ENCODE results near the gene RC3H2.
"Not testable (repeated sequence)": the region's sequence is repeated elsewhere in the genome, so short reads cannot be mapped to it uniquely, and the experiment has no call there.

RC3H2 gene

DNA sequence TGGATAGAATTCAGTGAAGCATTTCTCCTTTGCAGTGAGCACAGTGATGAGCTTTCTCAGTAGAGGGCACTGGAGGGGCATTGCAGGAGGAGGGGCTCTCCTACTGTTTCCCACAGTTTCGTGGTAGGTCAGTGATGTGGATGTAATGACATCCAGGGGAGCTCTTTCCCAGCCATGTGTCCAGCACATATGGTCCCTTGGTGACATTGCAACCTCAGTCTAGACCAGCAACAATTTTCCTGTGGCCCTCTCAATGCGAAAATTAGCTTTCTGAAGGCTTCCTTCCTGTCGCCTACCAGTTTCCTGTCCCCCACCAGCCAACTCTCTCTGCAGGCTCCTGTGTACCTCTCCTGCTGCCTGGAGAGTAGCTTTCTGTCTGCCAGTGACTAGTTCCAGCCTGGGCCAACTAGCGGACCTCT lies 69.8 kb downstream of the RC3H2 start:
- Mint-ChIP-seq H3K27me3 (ENCODE audit: low read depth, poor library complexity) (peaks cover 19% of the 10 kb centered on the region), H3K27ac (peak overlapping the region; percentile 58), H3K4me1 (peaks cover 9% of the 10 kb centered on the region), H3K9me3 (no peaks in the 10 kb centered on the region), H3K4me3 (no peak overlapping the region), H3K36me3 (ENCODE audit: low read depth) (no peaks in the 10 kb centered on the region)
- no peak for TF ChIP-seq CTCF (IDR thresholded peaks at IDR 0.05)
- no peak for DNase-seq

DNA sequence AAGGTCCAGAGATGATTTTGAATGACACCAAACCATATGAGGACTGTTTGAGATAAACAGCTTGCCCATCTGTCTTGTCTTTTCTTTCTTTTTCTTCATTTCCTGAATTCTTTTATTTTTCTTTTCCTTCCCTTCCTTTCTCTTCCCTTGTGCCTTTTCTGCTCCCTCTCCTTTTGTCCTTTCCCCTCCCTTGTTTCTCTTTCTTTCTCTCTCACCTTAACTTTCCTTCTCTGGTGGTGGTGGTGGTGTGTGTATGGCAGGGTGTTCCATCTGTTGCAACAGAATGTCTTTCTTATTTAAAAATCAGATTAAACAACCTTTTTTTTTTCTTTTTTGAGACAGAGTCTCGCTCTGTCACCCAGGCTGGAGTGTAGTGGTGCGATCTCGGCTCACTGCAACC lies 73.0 kb downstream of the RC3H2 start:
- Mint-ChIP-seq H3K9me3 (no peaks in the 10 kb centered on the region), H3K4me3 (no peak overlapping the region), H3K36me3 (ENCODE audit: low read depth) (no peaks in the 10 kb centered on the region), H3K4me1 (peaks cover 11% of the 10 kb centered on the region), H3K27me3 (ENCODE audit: low read depth, poor library complexity) (peaks cover 10% of the 10 kb centered on the region), H3K27ac (no peak overlapping the region)
- DNase-seq: no peak
- TF ChIP-seq CTCF (IDR thresholded peaks at IDR 0.05): no peak

GRCh38 chr9:122828965-122829284 lies 76.2 kb downstream of the RC3H2 start:
- H3K36me3 Mint-ChIP-seq (ENCODE audit: low read depth): peaks cover 13% of the 10 kb centered on the region
- H3K4me1 Mint-ChIP-seq: peaks cover 18% of the 10 kb centered on the region
- H3K27ac Mint-ChIP-seq; H3K27me3 Mint-ChIP-seq (ENCODE audit: low read depth, poor library complexity); DNase-seq; H3K9me3 Mint-ChIP-seq: not testable (repeated sequence)
- peak overlapping the region; percentile 95 for H3K4me3 Mint-ChIP-seq

- H3K36me3 Mint-ChIP-seq (ENCODE audit: low read depth): peaks cover 13% of the 10 kb centered on the region
- peaks cover 18% of the 10 kb centered on the region for H3K4me1 Mint-ChIP-seq
- no peaks in the 10 kb centered on the region for H3K9me3 Mint-ChIP-seq
- peak overlapping the region; percentile 95 for H3K4me3 Mint-ChIP-seq
- peaks cover 5% of the 10 kb centered on the region for H3K27me3 Mint-ChIP-seq (ENCODE audit: low read depth, poor library complexity)
- peak overlapping the region; percentile 96 for H3K27ac Mint-ChIP-seq
- peak; percentile 23 for DNase-seq
- TF ChIP-seq CTCF (IDR thresholded peaks at IDR 0.05): no peak
Observed at GRCh38 chr9:122827761-122828093, 77.4 kb downstream of the RC3H2 start.

GRCh38 chr9:122822938-122823337 lies 82.2 kb downstream of the RC3H2 start:
- no peak overlapping the region for H3K27ac Mint-ChIP-seq
- DNase-seq: no peak
- peaks cover 2% of the 10 kb centered on the region for H3K27me3 Mint-ChIP-seq (ENCODE audit: low read depth, poor library complexity)
- no peaks in the 10 kb centered on the region for H3K9me3 Mint-ChIP-seq
- H3K4me3 Mint-ChIP-seq: no peak overlapping the region
- H3K4me1 Mint-ChIP-seq: peaks cover 18% of the 10 kb centered on the region
- no peak for TF ChIP-seq CTCF (IDR thresholded peaks at IDR 0.05)
- peaks cover 33% of the 10 kb centered on the region for H3K36me3 Mint-ChIP-seq (ENCODE audit: low read depth)

DNA sequence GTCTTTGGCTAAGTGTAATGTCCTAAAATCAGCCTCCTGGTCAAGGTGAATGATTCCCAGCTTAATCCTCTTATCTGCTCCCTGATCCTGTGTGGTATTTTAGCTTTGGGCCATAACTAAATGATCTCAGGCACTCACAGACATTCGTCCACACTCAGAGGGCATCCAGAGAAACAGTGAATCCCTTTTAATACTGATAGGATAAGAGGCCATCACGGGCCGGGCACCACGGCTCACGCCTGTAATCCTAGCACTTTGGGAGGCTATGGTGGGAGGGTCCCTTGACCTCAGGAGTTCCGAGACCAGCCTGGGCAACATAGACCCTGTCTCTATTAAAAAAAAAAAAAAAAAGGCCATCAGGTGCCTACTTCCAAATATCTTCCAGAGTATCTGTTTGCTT lies 83.1 kb downstream of the RC3H2 start:
- no peaks in the 10 kb centered on the region for H3K9me3 Mint-ChIP-seq
- H3K4me1 Mint-ChIP-seq: peaks cover 14% of the 10 kb centered on the region
- peaks cover 2% of the 10 kb centered on the region for H3K27me3 Mint-ChIP-seq (ENCODE audit: low read depth, poor library complexity)
- no peak for TF ChIP-seq CTCF (IDR thresholded peaks at IDR 0.05)
- H3K27ac Mint-ChIP-seq: peak overlapping the region; percentile 35
- H3K4me3 Mint-ChIP-seq: no peak overlapping the region
- H3K36me3 Mint-ChIP-seq (ENCODE audit: low read depth): peaks cover 37% of the 10 kb centered on the region
- no peak for DNase-seq

Measured in nephron progenitor cell (in vitro differentiated cells).